ENCODE measurements around the gene ZNF460.

ZNF460 gene

DNA sequence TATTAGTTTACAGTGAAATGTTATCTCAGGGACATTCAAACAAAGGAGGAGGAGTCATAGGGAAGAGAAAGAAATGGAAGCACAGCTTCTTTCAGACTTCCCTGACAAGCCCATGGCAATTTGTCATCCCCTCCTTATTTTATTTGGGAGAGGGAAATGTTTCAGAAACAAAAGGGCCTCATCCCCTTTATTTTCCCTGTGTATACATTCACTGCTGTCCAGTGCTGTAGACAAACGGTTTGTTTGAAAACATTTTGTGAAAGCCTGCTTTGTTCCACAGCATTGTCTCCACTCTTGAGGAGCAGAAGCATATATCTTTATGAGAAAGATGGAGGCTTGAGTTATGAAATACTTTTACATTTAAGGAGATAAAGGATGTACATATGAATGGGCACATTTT is 12.3 kb downstream of the ZNF460 start:
- TF ChIP-seq, protein P1, sequence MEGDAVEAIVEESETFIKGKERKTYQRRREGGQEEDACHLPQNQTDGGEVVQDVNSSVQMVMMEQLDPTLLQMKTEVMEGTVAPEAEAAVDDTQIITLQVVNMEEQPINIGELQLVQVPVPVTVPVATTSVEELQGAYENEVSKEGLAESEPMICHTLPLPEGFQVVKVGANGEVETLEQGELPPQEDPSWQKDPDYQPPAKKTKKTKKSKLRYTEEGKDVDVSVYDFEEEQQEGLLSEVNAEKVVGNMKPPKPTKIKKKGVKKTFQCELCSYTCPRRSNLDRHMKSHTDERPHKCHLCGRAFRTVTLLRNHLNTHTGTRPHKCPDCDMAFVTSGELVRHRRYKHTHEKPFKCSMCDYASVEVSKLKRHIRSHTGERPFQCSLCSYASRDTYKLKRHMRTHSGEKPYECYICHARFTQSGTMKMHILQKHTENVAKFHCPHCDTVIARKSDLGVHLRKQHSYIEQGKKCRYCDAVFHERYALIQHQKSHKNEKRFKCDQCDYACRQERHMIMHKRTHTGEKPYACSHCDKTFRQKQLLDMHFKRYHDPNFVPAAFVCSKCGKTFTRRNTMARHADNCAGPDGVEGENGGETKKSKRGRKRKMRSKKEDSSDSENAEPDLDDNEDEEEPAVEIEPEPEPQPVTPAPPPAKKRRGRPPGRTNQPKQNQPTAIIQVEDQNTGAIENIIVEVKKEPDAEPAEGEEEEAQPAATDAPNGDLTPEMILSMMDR (IDR thresholded peaks at IDR 0.05) = no peak
- H3K4me3 ChIP-seq = no peak overlapping the region
- no peak overlapping the region for H3K27ac ChIP-seq
- intact Hi-C loops (cut with DNase I; ENCODE audit: low total_unique reads) = no loop called here
- DNase-seq = no peak
- H3K36me3 ChIP-seq = peaks cover 93 to 99% (median 93%) of the 10 kb centered on the region in 3 donors
- H3K27me3 ChIP-seq = no peaks in the 10 kb centered on the region
- H3K9me3 ChIP-seq = peaks cover 3 to 79% (median 52%) of the 10 kb centered on the region in 3 donors
- H3K4me1 ChIP-seq = no peaks in the 10 kb centered on the region

DNA sequence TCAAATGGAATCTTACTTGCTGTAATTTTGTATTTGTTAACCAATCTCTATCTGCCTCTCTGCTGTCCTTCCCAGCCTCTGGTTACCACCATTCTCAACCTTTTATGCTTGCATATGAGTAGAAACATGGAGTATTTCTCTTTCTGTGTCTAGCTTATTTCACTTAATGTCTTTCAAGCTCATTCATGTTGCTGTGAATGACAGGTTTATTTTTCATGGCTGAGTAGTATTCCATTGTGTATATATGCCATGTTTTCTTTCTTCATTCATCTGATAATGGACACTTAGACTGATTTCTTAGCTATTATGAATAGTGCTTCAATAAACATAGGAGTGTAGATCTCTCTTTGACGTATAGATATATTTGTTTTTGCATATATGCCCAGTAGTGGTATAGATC is 13.4 kb downstream of the ZNF460 start:
- peaks cover 85 to 99% (median 92%) of the 10 kb centered on the region in 3 donors for H3K36me3 ChIP-seq
- intact Hi-C loops (cut with DNase I; ENCODE audit: low total_unique reads) = no loop called here
- H3K9me3 ChIP-seq = peaks cover 3 to 68% (median 52%) of the 10 kb centered on the region in 3 donors
- DNase-seq = no peak
- H3K27ac ChIP-seq = no peak overlapping the region
- H3K4me3 ChIP-seq = no peak overlapping the region
- no peaks in the 10 kb centered on the region for H3K27me3 ChIP-seq
- H3K4me1 ChIP-seq = no peaks in the 10 kb centered on the region
- TF ChIP-seq, protein P1 (IDR thresholded peaks at IDR 0.05) = no peak

- Histone ChIP-seq H3K27ac (peak overlapping the region in 1 of 2 donors; percentile 24), H3K36me3 (peaks cover 58 to 83% (median 62%) of the 10 kb centered on the region in 3 donors), H3K4me1 (peaks cover 0 to 18% (median 13%) of the 10 kb centered on the region in 4 donors), H3K9me3 (peaks cover 0 to 39% (median 3%) of the 10 kb centered on the region in 3 donors), H3K27me3 (no peaks in the 10 kb centered on the region), H3K4me3 (no peak overlapping the region)
- intact Hi-C loops (cut with DNase I; ENCODE audit: low total_unique reads) = no loop called here
- TF ChIP-seq, protein P1 (IDR thresholded peaks at IDR 0.05) = no peak
- peak; percentile 39 to 75 for DNase-seq
These were observed 21.8 kb downstream of the ZNF460 start for GRCh38 chr19:57302020-57302465.

- Histone ChIP-seq H3K4me3 (no peak overlapping the region), H3K27ac (no peak overlapping the region)
These were observed 22.6 kb downstream of the ZNF460 start for GRCh38 chr19:57302727-57303401.

GRCh38 chr19:57305056-57305455 is 24.8 kb downstream of the ZNF460 start:
- Histone ChIP-seq H3K4me1 (peaks cover 0 to 18% (median 13%) of the 10 kb centered on the region in 4 donors), H3K9me3 (peaks cover 0 to 42% (median 0%) of the 10 kb centered on the region in 3 donors), H3K4me3 (no peak overlapping the region), H3K36me3 (peaks cover 29 to 55% (median 45%) of the 10 kb centered on the region in 3 donors), H3K27ac (no peak overlapping the region), H3K27me3 (no peaks in the 10 kb centered on the region)
- DNase-seq = no peak
- TF ChIP-seq, protein P1 (IDR thresholded peaks at IDR 0.05) = no peak
- intact Hi-C loops (cut with DNase I; ENCODE audit: low total_unique reads) = no loop called here

More at GRCh38 chr19:57302727-57303401, 22.6 kb downstream of the ZNF460 start:
- no peaks in the 10 kb centered on the region for H3K27me3 ChIP-seq
- intact Hi-C loops (cut with DNase I; ENCODE audit: low total_unique reads) = no loop called here
- H3K36me3 ChIP-seq = peaks cover 51 to 74% (median 62%) of the 10 kb centered on the region in 3 donors
- no peak for DNase-seq
- TF ChIP-seq, protein P1 (IDR thresholded peaks at IDR 0.05) = no peak
- peaks cover 0 to 39% (median 3%) of the 10 kb centered on the region in 3 donors for H3K9me3 ChIP-seq
- H3K4me1 ChIP-seq = peaks cover 0 to 18% (median 13%) of the 10 kb centered on the region in 4 donors
